ENCODE measurements around the gene DHPS.
"Not testable (repeated sequence)": the region's sequence is repeated elsewhere in the genome, so short reads cannot be mapped to it uniquely, and the experiment has no call there.

Gene DHPS

DNA sequence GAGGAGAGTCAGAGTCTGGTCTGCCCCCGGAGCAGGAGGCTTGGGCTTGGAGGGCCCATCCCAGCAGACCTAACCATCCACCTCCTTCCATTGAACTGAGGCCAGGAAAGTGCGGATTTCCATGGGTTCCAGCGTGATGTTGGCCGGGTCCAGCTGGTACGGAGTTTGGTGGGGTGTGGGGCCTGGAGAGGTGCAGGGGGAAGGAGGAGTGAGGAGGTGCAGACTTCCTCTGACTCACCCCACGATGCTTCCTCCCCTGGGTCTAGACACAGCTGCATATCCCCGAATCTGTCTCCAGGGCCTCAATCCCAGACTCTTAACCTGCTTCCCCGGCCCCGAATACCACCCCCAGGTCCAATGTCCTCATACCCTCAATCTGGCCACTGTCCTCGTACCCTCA is 35.1 kb downstream of the DHPS start:
- DNase-seq (ENCODE audit: low read depth): no peak

DNA sequence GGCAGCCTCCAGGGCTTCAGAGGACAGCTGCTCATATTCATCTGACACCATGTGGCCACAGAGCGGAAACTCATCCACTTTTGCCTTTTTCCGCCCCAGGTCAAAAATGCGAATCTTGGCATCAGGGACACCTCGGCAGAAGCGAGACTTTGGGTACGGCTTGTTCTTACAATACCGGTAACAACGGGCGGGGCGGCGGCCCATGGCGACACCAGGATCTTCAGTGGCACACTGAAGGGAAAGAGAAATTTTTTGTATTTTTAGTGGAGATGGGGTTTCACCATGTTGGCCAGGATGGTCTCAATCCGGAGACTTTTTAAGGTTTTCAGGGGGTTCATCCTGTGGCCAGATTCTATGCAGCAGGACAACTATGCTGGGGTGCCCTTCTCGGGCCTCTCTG is 38.0 kb downstream of the DHPS start:
- DNase-seq (ENCODE audit: low read depth): not testable (repeated sequence)

DNA sequence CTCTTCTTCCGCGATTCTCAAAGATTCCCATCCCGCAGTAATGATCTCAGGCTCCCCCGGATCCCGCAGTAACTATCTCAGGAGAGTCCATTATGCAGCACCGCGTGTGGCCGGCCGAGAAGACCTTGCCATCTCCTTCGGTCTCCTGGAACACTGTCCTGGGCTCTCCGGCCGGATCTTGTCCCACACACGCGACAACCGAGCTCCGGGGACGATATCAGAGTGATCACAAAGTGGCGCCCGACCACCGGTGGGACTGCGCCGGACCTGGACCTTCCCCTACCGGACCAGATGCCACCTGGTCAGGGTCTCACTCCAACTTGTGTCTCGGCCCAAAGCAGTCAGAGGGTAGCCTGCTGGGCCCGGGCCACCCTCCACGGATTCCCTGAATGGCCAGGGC is 39.2 kb downstream of the DHPS start:
- DNase-seq (ENCODE audit: low read depth): no peak

DNA sequence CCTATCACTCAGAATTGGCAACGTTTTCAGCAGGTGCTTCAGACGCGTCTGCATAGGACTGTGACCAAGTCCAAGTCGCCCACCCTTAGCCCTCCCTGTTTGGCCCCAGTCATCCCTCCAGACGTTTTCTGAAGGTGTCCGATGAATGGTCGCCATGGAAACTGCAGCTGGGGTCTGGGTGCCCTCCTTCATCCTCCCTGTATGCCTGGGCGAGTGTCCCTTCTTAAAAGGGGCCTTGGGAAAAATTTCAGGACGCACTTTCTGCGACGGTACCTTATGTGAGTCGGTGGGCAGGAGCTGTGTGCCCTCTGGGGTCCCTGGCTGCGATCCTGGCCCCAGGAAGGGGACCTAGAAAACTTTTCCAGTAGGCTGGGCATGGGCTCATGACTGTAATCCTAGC is 40.2 kb downstream of the DHPS start:
- DNase-seq (ENCODE audit: low read depth): no peak

- DNase-seq (ENCODE audit: low read depth): peak; percentile 79
Observed at GRCh38 chr19:12639901-12640613, 41.6 kb downstream of the DHPS start.

- DNase-seq (ENCODE audit: low read depth): no peak
Observed at GRCh38 chr19:12638611-12639182, 43.0 kb downstream of the DHPS start.

- no peak for DNase-seq (ENCODE audit: low read depth)
Observed at GRCh38 chr19:12636631-12637030, 45.0 kb downstream of the DHPS start.

DNA sequence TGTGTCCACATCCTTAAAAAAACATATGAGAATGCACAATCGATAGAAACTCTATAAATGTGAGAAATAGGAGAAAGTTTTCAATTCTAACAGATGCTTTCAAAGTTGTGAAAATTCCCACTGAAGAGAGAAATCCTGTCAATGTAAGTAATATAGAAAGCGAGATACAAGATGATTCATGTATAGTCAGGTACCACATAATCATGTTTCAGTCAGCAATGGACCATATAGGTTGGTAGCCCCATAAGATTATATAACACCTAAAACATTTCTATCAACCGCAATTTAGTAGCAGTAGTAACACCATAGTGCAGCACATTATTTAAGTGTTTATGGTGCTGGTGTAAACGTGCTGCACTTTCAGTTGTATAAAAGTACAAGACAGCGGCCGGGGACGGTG is 52.5 kb downstream of the DHPS start:
- DNase-seq (ENCODE audit: low read depth): no peak

- no peak for DNase-seq (ENCODE audit: low read depth)
Observed at GRCh38 chr19:12628040-12629022, 53.3 kb downstream of the DHPS start.

- no peak for DNase-seq (ENCODE audit: low read depth)
Observed at GRCh38 chr19:12626958-12627357, 54.7 kb downstream of the DHPS start.

Data from activated T-helper 9 cell treated with anti-CD3 and anti-CD28 coated beads, Interleukin-2, amount 50 U/mL, for 16 hours (primary cell).